Measurements from ENCODE around the gene TMEM273. TPM values are rescaled to one million over a fixed set of nuclear protein-coding genes. Genes with fewer than 3 reads are reported as not detected.

The TMEM273 gene
- total RNA-seq, 4 donors from 2014 or later = 1.3 to 10.6 (median 6.8) TPM

DNA sequence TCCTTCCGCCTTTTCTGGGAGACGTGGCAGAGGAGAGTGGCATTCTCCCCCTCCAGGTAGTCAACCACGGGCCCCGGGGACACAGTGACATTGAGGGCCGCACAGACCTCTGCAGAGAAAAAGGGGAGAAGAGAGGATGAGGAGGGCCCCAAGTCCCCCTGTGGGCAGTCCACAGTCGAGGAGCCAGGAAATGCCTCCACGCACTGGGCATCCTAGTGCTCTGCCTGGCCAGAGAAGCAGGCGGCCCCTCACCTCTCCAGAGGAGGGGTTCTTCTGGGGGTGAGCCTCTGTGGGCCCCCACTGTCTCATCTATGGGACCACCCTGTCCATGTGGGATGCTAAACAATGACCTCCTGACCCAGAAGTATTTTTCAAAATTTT, 80.3 kb downstream of the TMEM273 start:
- Histone ChIP-seq H3K9me3 (no peaks in the 10 kb centered on the region), H3K27ac (no peak overlapping the region), H3K4me3 (no peak overlapping the region), H3K27me3 (no peaks in the 10 kb centered on the region), H3K4me1 (peaks cover 35% of the 10 kb centered on the region), H3K36me3 (no peaks in the 10 kb centered on the region)
- DNase-seq (ENCODE audit: low spot score in 2 of 2) = no peak
- TF ChIP-seq, protein P1, sequence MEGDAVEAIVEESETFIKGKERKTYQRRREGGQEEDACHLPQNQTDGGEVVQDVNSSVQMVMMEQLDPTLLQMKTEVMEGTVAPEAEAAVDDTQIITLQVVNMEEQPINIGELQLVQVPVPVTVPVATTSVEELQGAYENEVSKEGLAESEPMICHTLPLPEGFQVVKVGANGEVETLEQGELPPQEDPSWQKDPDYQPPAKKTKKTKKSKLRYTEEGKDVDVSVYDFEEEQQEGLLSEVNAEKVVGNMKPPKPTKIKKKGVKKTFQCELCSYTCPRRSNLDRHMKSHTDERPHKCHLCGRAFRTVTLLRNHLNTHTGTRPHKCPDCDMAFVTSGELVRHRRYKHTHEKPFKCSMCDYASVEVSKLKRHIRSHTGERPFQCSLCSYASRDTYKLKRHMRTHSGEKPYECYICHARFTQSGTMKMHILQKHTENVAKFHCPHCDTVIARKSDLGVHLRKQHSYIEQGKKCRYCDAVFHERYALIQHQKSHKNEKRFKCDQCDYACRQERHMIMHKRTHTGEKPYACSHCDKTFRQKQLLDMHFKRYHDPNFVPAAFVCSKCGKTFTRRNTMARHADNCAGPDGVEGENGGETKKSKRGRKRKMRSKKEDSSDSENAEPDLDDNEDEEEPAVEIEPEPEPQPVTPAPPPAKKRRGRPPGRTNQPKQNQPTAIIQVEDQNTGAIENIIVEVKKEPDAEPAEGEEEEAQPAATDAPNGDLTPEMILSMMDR (IDR thresholded peaks at IDR 0.05) = no peak
- no peak for TF ChIP-seq EP300 (IDR thresholded peaks at IDR 0.05)
- TF ChIP-seq POLR2A (IDR thresholded peaks at IDR 0.05) = no peak
- TF ChIP-seq POLR2AphosphoS5 (IDR thresholded peaks at IDR 0.05) = no peak
- WGBS = 98% methylated on average over 7 of the region's 8 CpGs

DNA sequence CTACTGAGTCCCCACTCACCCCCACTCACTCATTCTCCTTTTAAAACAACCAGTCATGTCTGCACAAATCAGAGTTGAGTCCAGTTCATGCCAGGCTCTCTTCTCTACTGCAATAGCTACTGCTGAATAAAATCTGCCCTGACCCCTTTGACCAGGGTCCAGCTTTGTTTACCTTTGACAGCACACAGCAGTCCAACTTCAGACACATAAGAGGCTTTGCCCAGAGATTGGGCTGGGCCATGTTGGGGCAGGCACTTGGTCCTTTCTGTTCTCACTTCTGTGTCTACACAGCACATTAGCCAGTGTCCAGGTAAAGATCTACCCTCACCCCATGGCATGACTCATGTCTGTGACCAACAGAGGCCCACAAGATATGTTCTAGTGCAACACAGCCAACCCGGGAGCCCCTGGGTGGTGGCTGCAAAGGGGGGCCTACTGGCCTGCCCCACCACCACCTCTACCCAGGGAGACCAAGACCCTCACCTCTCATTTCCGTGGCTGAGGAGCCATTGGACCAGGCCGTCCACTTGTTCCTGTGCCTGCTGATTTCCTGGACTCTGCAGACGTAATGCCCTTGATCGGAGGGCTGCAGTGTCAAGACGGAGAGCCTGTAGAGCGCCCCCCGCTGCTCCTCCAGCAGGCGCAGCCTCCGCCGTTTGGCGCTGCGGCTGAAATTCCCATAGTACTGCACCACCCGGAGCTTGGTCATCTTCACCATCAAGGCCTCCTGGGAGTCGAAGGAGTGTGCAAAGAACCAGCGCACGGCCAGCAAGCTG, 80.9 kb downstream of the TMEM273 start:
- TF ChIP-seq POLR2A (IDR thresholded peaks at IDR 0.05) (no peak), EP300 (IDR thresholded peaks at IDR 0.05) (no peak), POLR2AphosphoS5 (IDR thresholded peaks at IDR 0.05) (no peak)
- TF ChIP-seq, protein P1 (IDR thresholded peaks at IDR 0.05) = no peak
- no peak overlapping the region for H3K27ac ChIP-seq
- no peaks in the 10 kb centered on the region for H3K9me3 ChIP-seq
- H3K27me3 ChIP-seq = no peaks in the 10 kb centered on the region
- DNase-seq (ENCODE audit: low spot score in 2 of 2) = no peak
- H3K36me3 ChIP-seq = no peaks in the 10 kb centered on the region
- H3K4me1 ChIP-seq = peaks cover 29% of the 10 kb centered on the region
- WGBS = 96% methylated on average over 11 of the region's 17 CpGs
- H3K4me3 ChIP-seq = no peak overlapping the region

DNA sequence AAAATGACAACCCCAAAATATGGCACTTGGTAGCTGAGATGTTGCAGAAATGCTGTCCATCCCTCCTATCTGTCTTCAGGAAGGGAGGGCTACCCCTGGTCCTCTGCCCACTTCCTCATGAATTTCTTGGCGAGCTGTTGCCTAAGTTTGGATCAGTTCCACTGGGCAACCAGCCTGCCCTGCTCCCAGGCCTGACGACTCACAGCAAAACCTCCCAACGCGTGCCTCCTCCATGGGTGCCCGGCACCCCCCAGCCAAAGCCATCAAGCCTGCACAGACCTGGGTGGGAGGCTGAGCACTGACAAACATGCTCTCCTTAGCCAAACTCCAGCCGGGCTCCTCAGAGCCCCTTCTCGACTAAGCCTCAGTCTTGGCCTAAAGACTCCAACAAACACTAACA, 81.7 kb downstream of the TMEM273 start:
- Histone ChIP-seq H3K27ac (no peak overlapping the region), H3K27me3 (no peaks in the 10 kb centered on the region), H3K36me3 (no peaks in the 10 kb centered on the region), H3K9me3 (no peaks in the 10 kb centered on the region), H3K4me3 (no peak overlapping the region), H3K4me1 (peaks cover 28% of the 10 kb centered on the region)
- 32% methylated on average over 7 of the region's 7 CpGs for WGBS
- no peak for TF ChIP-seq EP300 (IDR thresholded peaks at IDR 0.05)
- TF ChIP-seq, protein P1 (IDR thresholded peaks at IDR 0.05) = no peak
- TF ChIP-seq POLR2AphosphoS5 (IDR thresholded peaks at IDR 0.05) = no peak
- TF ChIP-seq POLR2A (IDR thresholded peaks at IDR 0.05) = no peak
- DNase-seq (ENCODE audit: low spot score in 2 of 2) = no peak

DNA sequence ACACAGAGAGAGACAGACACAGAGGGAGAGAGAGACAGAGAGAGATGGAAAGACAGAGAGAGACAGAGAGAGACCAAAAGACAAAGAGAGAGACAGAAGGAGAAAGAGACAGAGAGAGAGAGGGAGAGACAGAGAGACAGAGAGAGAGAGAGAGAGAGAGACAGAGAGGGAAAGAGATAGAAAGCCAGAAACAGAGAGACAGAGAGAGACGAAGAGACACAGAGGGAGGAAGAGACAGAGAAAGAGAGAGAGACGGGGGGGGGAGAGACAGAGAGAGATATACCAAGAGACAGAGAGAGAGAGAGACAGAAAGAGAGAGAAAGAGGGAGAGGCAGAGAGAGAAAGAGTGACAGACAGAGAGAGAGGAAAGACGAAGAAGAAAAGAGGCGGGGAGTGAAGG, 83.1 kb downstream of the TMEM273 start:
- WGBS = 94% methylated on average over 4 of the region's 4 CpGs
- Histone ChIP-seq H3K9me3 (no peaks in the 10 kb centered on the region), H3K4me3 (no peak overlapping the region), H3K4me1 (peaks cover 20% of the 10 kb centered on the region), H3K27ac (no peak overlapping the region), H3K27me3 (no peaks in the 10 kb centered on the region), H3K36me3 (no peaks in the 10 kb centered on the region)
- no peak for TF ChIP-seq POLR2A (IDR thresholded peaks at IDR 0.05)
- no peak for TF ChIP-seq POLR2AphosphoS5 (IDR thresholded peaks at IDR 0.05)
- no peak for TF ChIP-seq EP300 (IDR thresholded peaks at IDR 0.05)
- no peak for DNase-seq (ENCODE audit: low spot score in 2 of 2)

Other genes starting within 250 kb of the TMEM273 start
- not detected for gene LRRC18, start 248.6 kb downstream of the TMEM273 start, total RNA-seq
- gene VSTM4, start 72.9 kb downstream of the TMEM273 start, total RNA-seq = 1 to 10 TPM; 4.0 to 6.0 (median 4.6) TPM
- gene FAM170B, start 54.4 kb downstream of the TMEM273 start, total RNA-seq = not detected
- not detected for gene C10orf71, start 110.8 kb upstream of the TMEM273 start, total RNA-seq
- gene DRGX, start 207.7 kb upstream of the TMEM273 start, total RNA-seq = 1 to 10 TPM in 1 of 4 donors, not detected in 3; 1.2 TPM

All from suprapubic skin (tissue), 4 donors.